IMR-90 (cell line): ENCODE results near the gene SNAPC1.

ENCODE experiments used
- BHLHE40 ChIP-seq: fragments of 150-350 bp; IDR thresholded peaks from 2 replicates; pipeline ENCODE4 v1.6.1; 2016; ENCODE audit warnings: mild to moderate bottlenecking, low read depth, low read length
- CEBPB ChIP-seq: IDR thresholded peaks from 2 replicates; pipeline ENCODE4 v1.6.1; 2012; ENCODE audit warnings: low read depth, low read length, improper control_type of control experiment
- CHD1 ChIP-seq: IDR thresholded peaks from 2 replicates; pipeline ENCODE4 v1.6.1; 2012; ENCODE audit warnings: low read depth, low read length, improper control_type of control experiment
- CTCF ChIP-seq: conservative IDR thresholded peaks from 2 replicates; pipeline ENCODE4 v1.5.1; 2012; ENCODE audit warnings: mild to moderate bottlenecking, low read depth, low read length, improper control_type of control experiment
- FOS ChIP-seq: fragments of 150-350 bp; IDR thresholded peaks from 2 replicates; pipeline ENCODE4 v1.6.1; 2016; ENCODE audit warnings: low read depth, low read length
- MAZ ChIP-seq: IDR thresholded peaks from 2 replicates; pipeline ENCODE4 v1.6.1; 2012; ENCODE audit warnings: low read depth, mild to moderate bottlenecking, low read length, improper control_type of control experiment, moderate library complexity, borderline replicate concordance
- MXI1 ChIP-seq: IDR thresholded peaks from 2 replicates; pipeline ENCODE4 v1.6.1; 2012; ENCODE audit warnings: low read depth, mild to moderate bottlenecking, low read length, moderate library complexity, borderline replicate concordance
- NFE2L2 ChIP-seq: fragments of 150-350 bp; IDR thresholded peaks from 2 replicates; pipeline ENCODE4 v1.6.1; 2016; ENCODE audit warnings: low read depth, mild to moderate bottlenecking, low read length
- POLR2A ChIP-seq: IDR thresholded peaks from 2 replicates; pipeline ENCODE4 v1.6.1; 2012; ENCODE audit warnings: mild to moderate bottlenecking, low read depth, low read length
- RAD21 ChIP-seq: IDR thresholded peaks from 2 replicates; pipeline ENCODE4 v1.6.1; 2012; ENCODE audit warnings: low read length, improper control_type of control experiment
- RCOR1 ChIP-seq: IDR thresholded peaks from 2 replicates; pipeline ENCODE4 v1.6.1; 2012; ENCODE audit warnings: mild to moderate bottlenecking, low read length, improper control_type of control experiment; ENCODE audit not compliant: insufficient replicate concordance
- SMC3 ChIP-seq: fragments of 150-350 bp; IDR thresholded peaks from 2 replicates; pipeline ENCODE4 v1.6.1; 2016; ENCODE audit warnings: low read depth, mild to moderate bottlenecking, antibody characterized with exemption, low read length, moderate library complexity
- TF ChIP-seq, protein P1 (sequence below): fragments of 150-350 bp; IDR thresholded peaks from 2 replicates; pipeline ENCODE4 v1.6.1; 2017; ENCODE audit warnings: mild to moderate bottlenecking, antibody characterized with exemption, low read length, low read depth

DNA sequence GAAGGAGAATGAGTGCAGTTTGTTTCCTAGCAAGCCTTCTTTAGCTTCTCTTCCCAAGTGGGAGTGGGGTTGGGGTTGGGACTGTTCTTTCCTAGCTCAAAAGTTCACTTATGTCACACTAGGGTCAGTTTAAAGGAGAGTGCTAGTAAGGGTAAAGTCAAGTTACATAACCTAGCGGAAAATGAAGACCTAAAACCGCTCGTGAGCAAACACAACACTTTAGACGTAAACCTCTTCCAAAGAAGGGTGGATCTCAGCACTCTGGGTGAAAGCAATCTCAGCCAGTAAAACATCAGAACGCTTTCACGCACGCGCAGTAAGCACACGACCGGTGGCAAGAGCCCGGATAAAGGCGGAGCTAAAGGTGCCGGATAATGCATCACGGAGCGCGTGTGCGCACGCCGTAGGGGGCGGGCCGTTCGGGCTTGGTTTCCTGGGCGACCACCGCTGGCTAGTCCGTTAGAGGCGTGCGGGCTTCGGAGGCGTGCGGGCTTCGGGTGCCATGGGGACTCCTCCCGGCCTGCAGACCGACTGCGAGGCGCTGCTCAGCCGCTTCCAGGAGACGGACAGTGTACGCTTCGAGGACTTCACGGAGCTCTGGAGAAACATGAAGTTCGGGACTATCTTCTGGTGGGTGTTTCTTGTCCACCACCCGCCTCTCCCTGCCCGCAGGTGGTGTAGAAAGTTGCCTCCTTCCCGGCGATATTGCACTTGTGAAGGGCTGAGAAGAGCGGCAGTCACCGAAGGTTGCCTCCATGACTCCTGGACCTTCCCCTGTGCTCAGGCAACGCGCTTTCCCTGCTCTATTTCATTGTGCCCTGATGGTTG, at the start of gene SNAPC1:
- TF ChIP-seq CTCF: no peak
- no peak for TF ChIP-seq MAZ
- TF ChIP-seq POLR2A: peak; percentile 92
- TF ChIP-seq SMC3: no peak
- no peak for TF ChIP-seq RAD21
- TF ChIP-seq FOS: no peak
- no peak for TF ChIP-seq CEBPB
- TF ChIP-seq MXI1: peak; percentile 99
- TF ChIP-seq RCOR1: no peak
- TF ChIP-seq, protein P1, sequence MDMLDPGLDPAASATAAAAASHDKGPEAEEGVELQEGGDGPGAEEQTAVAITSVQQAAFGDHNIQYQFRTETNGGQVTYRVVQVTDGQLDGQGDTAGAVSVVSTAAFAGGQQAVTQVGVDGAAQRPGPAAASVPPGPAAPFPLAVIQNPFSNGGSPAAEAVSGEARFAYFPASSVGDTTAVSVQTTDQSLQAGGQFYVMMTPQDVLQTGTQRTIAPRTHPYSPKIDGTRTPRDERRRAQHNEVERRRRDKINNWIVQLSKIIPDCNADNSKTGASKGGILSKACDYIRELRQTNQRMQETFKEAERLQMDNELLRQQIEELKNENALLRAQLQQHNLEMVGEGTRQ: no peak; the same call in 1 of the 2 replicates
- TF ChIP-seq NFE2L2: no peak
- TF ChIP-seq CHD1: no peak; the same call in 1 of the 2 replicates
- no peak; the same call in 1 of the 2 replicates for TF ChIP-seq BHLHE40
